Ectodermal cell (in vitro differentiated cells): ENCODE data around the gene PRICKLE2.

Experiments used
- H3K27ac ChIP-seq: 2 replicates; pipeline ENCODE4 v1.7.0; 2013; ENCODE audit warnings: mild to moderate bottlenecking, low read depth, low read length; ENCODE audit not compliant: insufficient read depth, poor library complexity, severe bottlenecking
- H3K27me3 ChIP-seq: 2 replicates; pipeline ENCODE4 v1.7.0; 2013; ENCODE audit warnings: mild to moderate bottlenecking, low read length; ENCODE audit not compliant: insufficient read depth, control insufficient read depth, poor library complexity, severe bottlenecking
- H3K36me3 ChIP-seq: one replicate; pipeline ENCODE4 v1.7.0; 2013; ENCODE audit warnings: low read length; ENCODE audit not compliant: control insufficient read depth, insufficient read depth
- H3K4me1 ChIP-seq: one replicate; pipeline ENCODE4 v1.7.0; 2013; ENCODE audit warnings: low read length; ENCODE audit not compliant: control insufficient read depth, insufficient read depth
- H3K4me3 ChIP-seq: 2 replicates; pipeline ENCODE4 v1.7.0; 2013; ENCODE audit warnings: low read depth, low read length, control low read depth; ENCODE audit not compliant: insufficient read depth
- H3K9me3 ChIP-seq: 2 replicates; pipeline ENCODE4 v1.7.0; 2013; ENCODE audit warnings: mild to moderate bottlenecking, low read length, moderate library complexity; ENCODE audit not compliant: control insufficient read depth
- WGBS, 2 experiments: methylation state at CpG; one replicate each; pipeline ENCODE4 v1.1.7; 2013; ENCODE audit warnings: missing lambda C conversion rate in 2 of 2; 5-methylcytosine and 5-hydroxymethylcytosine counted together

The PRICKLE2 gene

GRCh38 chr3:64053117-64053516 lies 172.1 kb downstream of the PRICKLE2 start:
- no peaks in the 10 kb centered on the region for H3K36me3 ChIP-seq
- no peaks in the 10 kb centered on the region for H3K27me3 ChIP-seq
- H3K9me3 ChIP-seq = no peaks in the 10 kb centered on the region
- H3K27ac ChIP-seq = no peak overlapping the region
- no peak overlapping the region for H3K4me3 ChIP-seq
- peaks cover 19% of the 10 kb centered on the region for H3K4me1 ChIP-seq

- Histone ChIP-seq H3K27ac (no peak overlapping the region), H3K4me3 (no peak overlapping the region), H3K36me3 (no peaks in the 10 kb centered on the region), H3K27me3 (peaks cover 10% of the 10 kb centered on the region), H3K4me1 (peaks cover 28% of the 10 kb centered on the region), H3K9me3 (no peaks in the 10 kb centered on the region)
- WGBS, 2 experiments = 1 to 4% methylated on average over 4 of the region's 4 CpGs
These were observed 175.4 kb downstream of the PRICKLE2 start for GRCh38 chr3:64049832-64050231.

GRCh38 chr3:64049136-64049535 lies 176.1 kb downstream of the PRICKLE2 start:
- Histone ChIP-seq H3K4me3 (no peak overlapping the region), H3K4me1 (peaks cover 26% of the 10 kb centered on the region), H3K9me3 (no peaks in the 10 kb centered on the region), H3K27ac (no peak overlapping the region), H3K27me3 (peaks cover 10% of the 10 kb centered on the region), H3K36me3 (no peaks in the 10 kb centered on the region)
- 52 to 58% methylated on average over 3 of the region's 3 CpGs for WGBS, 2 experiments

- no peaks in the 10 kb centered on the region for H3K9me3 ChIP-seq
- H3K4me3 ChIP-seq = no peak overlapping the region
- H3K27me3 ChIP-seq = peaks cover 10% of the 10 kb centered on the region
- no peak overlapping the region for H3K27ac ChIP-seq
- peaks cover 22% of the 10 kb centered on the region for H3K4me1 ChIP-seq
- no peaks in the 10 kb centered on the region for H3K36me3 ChIP-seq
- 44 to 45% methylated on average over 3 of the region's 3 CpGs for WGBS, 2 experiments
These were observed 176.6 kb downstream of the PRICKLE2 start for GRCh38 chr3:64048631-64049061.

- WGBS, 2 experiments = 73 to 76% methylated on average over 7 of the region's 7 CpGs
- Histone ChIP-seq H3K36me3 (no peaks in the 10 kb centered on the region), H3K27ac (no peak overlapping the region), H3K4me3 (no peak overlapping the region), H3K9me3 (no peaks in the 10 kb centered on the region), H3K27me3 (peaks cover 10% of the 10 kb centered on the region), H3K4me1 (peaks cover 22% of the 10 kb centered on the region)
These were observed 177.5 kb downstream of the PRICKLE2 start for GRCh38 chr3:64047787-64048186.

GRCh38 chr3:64046996-64047594 lies 178.2 kb downstream of the PRICKLE2 start:
- Histone ChIP-seq H3K36me3 (no peaks in the 10 kb centered on the region), H3K4me1 (peaks cover 22% of the 10 kb centered on the region), H3K4me3 (no peak overlapping the region), H3K27ac (no peak overlapping the region), H3K9me3 (no peaks in the 10 kb centered on the region), H3K27me3 (peaks cover 10% of the 10 kb centered on the region)
- WGBS, 2 experiments = 72 to 75% methylated on average over 6 of the region's 6 CpGs

- Histone ChIP-seq H3K4me1 (peaks cover 22% of the 10 kb centered on the region), H3K27me3 (peaks cover 10% of the 10 kb centered on the region), H3K36me3 (no peaks in the 10 kb centered on the region), H3K9me3 (no peaks in the 10 kb centered on the region), H3K27ac (no peak overlapping the region), H3K4me3 (no peak overlapping the region)
- 92 to 97% methylated on average over 3 of the region's 3 CpGs for WGBS, 2 experiments
These were observed 178.7 kb downstream of the PRICKLE2 start for GRCh38 chr3:64046592-64046991.

- Histone ChIP-seq H3K27ac (no peak overlapping the region), H3K9me3 (no peaks in the 10 kb centered on the region), H3K4me3 (no peak overlapping the region), H3K27me3 (peaks cover 10% of the 10 kb centered on the region), H3K4me1 (peaks cover 8% of the 10 kb centered on the region), H3K36me3 (no peaks in the 10 kb centered on the region)
- WGBS, 2 experiments = 86% methylated on average over 1 of the region's 1 CpG; no CpG with 5 or more reads in 1 of the 2 experiments
These were observed 182.3 kb downstream of the PRICKLE2 start for GRCh38 chr3:64042952-64043351.
